Heart left ventricle (tissue), 13 donors: ENCODE measurements around the gene PAK4.

Source experiments
- CTCF ChIP-seq, 12 donors: fragments of 200-600 bp; sonication (generic) in 4 of 12; IDR thresholded peaks; one replicate each; pipeline versions ENCODE4 v1.5.0 to v1.8.0; 2018 to 2022; ENCODE audit warnings: antibody characterized with exemption in 12 of 12, mild to moderate bottlenecking in 5 of 12
- POLR2A ChIP-seq, 2 donors: fragments of 450-650 bp; IDR thresholded peaks; one replicate each; pipeline ENCODE4 v1.6.1; 2017; ENCODE audit warnings: antibody characterized with exemption in 2 of 2, mild to moderate bottlenecking in 2 of 2, moderate library complexity in 2 of 2
- donor health status: ischemic (EF 13 %, LVEDD 7.1; RV severe dilation, severe dysfunction).
- donor health status: DM: no; HTN: yes; CAD: no.
- donor health status: DM: no; HTN: no; CAD: no.
- donor health status: ischemic (EF 25% LVEDD 6.9; RV normal size, moderate dysfunction).
- donor health status: ischemic (EF 25% LVEDD 5.7; RV mildly dilated, moderate dysfunction).
- donor health status: ischemic (EF 35%, LVEDD 5.7; RV mildly dilated, moderate dysfunction).
- donor health status: nonischemic (EF 11% LVEDD 7.7; RV severe dilation, severe dysfunction).
- donor health status: DM: yes; HTN: yes; CAD: no.
- donor health status: PGD.
- donor health status: ischemic (EF 29% LVEDD 5.4; RV normal size, mild dysfunction).
- donor health status: nonischemic (EF 23%, LVEDD 6.1; RV moderate dilation, normal function).

- TF ChIP-seq CTCF (IDR thresholded peaks at IDR 0.05) (no peak), POLR2A (IDR thresholded peaks at IDR 0.05) (no peak)
Observed at GRCh38 chr19:39128516-39129079, 3.0 kb downstream of the PAK4 start.
